ENCODE measurements around the gene SIGLEC9. TPM values are rescaled to one million over a fixed set of nuclear protein-coding genes. Genes with fewer than 3 reads are reported as not detected.

Gene SIGLEC9
- total and polyA plus RNA-seq, 2 of the 8 experiments (the other 6 are each of a cell fraction or from before 2014, with no cell fraction given), result not detected

DNA sequence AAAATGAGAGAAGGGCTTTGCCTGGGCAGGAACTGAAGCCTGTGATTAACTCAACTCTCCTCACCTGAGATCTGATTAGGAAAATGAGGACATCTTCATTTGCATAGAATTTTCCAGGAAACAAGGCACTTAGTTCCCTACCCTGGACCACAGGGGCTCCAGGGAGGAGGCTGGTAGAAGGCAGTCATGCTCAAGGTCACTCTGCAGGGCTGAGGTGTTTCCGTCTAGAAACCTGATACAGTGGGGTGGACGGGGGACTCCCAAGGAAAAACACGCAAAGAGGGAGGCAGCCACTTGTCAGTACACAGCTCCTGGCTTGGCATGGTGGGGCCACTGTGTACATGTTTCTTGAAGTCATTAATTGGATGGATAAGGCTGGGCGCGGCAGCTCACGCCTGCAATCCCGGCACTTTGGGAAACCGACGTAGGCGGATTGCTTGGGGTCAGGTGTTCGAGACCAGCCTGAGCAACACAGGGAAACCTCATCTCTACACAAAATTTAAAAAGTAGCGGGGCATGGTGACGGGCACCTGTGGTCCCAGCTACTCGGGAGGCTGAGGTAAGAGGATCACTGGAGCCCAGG lies 48.0 kb upstream of the SIGLEC9 start (continued):
- no peak for TF ChIP-seq RNF2 (IDR thresholded peaks at IDR 0.05; ENCODE audit: borderline replicate concordance, low read depth, low read length, missing control alignments, poor library complexity, severe bottlenecking)

All from H1 (cell line).